ENCODE results near the gene CERS6.

CERS6 gene

DNA sequence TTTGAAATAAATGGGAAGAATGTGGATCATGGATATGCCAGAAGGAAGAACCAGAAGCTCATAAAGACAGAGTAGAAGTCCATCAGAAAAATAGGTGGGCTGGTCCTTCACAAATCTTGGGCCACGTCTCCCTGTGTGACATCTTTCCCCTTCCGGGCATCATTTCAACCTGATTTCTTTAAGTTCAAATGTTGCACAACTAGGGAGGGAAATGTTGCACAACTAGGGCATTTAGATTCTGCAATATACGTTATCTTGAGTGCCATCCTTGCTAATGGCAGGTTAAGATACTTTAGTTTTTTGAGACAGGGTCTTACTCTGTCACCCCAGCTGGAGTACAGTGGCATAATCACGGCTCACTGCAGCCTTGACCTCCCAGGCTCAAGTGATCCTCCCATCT lies 129.6 kb downstream of the CERS6 start:
- H3K4me3 ChIP-seq (ENCODE audit: low read depth, low read length) = no peak overlapping the region
- in situ Hi-C loops (cut with HindIII; ENCODE audit: low sequenced_read_pairs) = no loop called here
- TF ChIP-seq, protein P1, sequence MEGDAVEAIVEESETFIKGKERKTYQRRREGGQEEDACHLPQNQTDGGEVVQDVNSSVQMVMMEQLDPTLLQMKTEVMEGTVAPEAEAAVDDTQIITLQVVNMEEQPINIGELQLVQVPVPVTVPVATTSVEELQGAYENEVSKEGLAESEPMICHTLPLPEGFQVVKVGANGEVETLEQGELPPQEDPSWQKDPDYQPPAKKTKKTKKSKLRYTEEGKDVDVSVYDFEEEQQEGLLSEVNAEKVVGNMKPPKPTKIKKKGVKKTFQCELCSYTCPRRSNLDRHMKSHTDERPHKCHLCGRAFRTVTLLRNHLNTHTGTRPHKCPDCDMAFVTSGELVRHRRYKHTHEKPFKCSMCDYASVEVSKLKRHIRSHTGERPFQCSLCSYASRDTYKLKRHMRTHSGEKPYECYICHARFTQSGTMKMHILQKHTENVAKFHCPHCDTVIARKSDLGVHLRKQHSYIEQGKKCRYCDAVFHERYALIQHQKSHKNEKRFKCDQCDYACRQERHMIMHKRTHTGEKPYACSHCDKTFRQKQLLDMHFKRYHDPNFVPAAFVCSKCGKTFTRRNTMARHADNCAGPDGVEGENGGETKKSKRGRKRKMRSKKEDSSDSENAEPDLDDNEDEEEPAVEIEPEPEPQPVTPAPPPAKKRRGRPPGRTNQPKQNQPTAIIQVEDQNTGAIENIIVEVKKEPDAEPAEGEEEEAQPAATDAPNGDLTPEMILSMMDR (IDR thresholded peaks at IDR 0.05; ENCODE audit: low read depth, low read length) = no peak
- no peak for DNase-seq (ENCODE audit: low read depth, low spot score)

DNA sequence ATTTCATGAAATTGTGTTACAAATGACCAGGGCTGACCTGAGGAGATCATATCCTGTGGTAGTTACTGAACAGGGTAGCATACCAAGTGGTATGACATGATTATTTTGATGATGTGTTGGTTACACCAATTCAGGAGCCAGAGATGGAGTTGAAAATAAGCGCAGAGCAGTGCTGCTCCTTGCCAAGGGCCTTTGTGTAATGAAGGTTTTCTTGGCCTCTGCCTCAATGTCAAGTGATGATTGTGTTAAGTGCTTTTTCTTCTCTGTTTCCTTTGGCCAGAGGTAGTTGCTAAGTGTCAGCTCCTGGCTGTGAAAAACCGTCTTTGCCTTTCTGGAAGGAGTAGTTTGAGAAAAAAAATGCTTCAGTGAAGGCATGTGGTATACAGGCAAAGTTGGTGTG lies 131.2 kb downstream of the CERS6 start:
- no peak for DNase-seq (ENCODE audit: low read depth, low spot score)
- no peak overlapping the region for H3K4me3 ChIP-seq (ENCODE audit: low read depth, low read length)
- TF ChIP-seq, protein P1 (IDR thresholded peaks at IDR 0.05; ENCODE audit: low read depth, low read length) = no peak
- in situ Hi-C loops (cut with HindIII; ENCODE audit: low sequenced_read_pairs) = no loop called here

DNA sequence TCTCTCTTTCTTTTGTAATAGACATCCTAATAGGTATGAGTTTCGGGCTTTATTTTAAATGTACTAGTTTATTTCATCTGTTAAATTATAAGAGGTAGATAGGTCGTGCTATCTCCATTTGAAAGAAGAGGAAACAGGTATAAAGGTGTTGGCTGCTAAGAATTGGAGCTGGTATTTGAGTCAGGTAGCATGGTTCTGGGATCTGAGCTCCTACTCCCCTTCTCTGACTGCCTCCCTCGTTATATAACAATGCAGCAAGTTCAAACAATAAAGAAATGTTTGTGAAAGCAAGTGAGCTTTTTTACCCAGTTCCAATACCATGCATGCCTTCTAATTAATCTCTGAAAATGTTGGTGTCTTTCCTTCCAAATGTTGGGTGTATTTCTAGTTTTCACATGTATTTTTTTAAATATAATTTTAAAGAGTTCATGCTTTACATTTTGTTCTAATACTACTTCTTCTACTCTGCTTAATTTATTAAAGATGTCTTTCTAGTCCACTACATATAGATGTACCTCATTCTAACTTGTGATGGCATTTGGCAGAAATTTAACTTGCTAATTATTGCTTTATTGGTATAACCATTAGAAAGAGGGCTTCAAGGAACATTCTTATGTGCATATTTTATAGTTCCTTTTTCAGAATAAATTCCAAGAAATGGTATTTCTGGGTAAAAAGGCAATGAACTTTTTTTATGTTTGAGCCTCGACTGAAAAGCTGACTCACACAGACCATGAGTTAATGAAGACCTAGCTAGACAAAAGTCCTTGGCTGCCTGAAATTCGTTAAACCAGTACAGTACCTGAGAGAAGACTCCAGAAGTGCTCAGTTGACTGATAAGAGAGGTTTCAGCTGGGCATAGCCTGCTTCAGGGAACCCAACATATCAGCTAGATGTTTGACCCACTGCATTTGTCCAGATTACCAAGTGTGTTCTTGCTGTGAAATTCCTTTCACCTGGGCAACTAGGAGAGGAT lies 133.5 kb downstream of the CERS6 start:
- in situ Hi-C loops (cut with HindIII; ENCODE audit: low sequenced_read_pairs) = no loop called here
- TF ChIP-seq, protein P1 (IDR thresholded peaks at IDR 0.05; ENCODE audit: low read depth, low read length) = no peak
- no peak for DNase-seq (ENCODE audit: low read depth, low spot score)

DNA sequence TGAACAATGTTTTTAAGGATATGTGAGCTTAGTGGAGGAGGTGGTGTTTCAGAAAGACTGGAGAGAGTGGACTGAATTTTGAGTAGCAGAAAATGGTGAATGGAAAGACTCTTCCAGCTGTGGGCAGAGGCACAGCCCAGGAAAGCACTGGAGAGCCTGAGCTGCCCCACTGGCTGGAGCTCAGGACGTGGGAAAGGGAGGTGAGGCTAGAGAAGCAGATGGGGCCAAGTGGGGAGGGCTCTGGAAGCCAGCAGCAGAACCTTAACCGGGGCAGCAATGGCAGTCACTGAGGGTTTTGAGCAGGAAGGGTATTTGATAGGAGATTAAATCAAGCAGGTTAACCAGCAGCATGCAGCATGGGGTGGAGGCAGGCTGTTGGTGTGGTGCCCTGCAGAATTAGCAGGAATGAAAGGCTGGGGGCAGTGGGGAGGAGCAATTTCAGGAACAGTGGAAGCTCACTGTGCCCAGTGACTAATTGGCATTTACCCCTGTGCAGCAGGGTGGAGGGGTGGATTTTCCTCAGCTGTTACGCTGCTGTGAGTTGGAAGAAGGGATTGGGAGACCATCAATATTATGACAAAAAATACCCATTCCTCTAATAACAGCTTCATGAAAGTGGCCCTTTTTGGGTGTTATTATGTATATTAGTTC lies 136.2 kb downstream of the CERS6 start:
- DNase-seq (ENCODE audit: low read depth, low spot score) = no peak
- TF ChIP-seq, protein P1 (IDR thresholded peaks at IDR 0.05; ENCODE audit: low read depth, low read length) = no peak
- in situ Hi-C loops (cut with HindIII; ENCODE audit: low sequenced_read_pairs) = no loop called here
- H3K4me3 ChIP-seq (ENCODE audit: low read depth, low read length) = no peak overlapping the region

More for the DNA sequence above, 133.5 kb downstream of the CERS6 start:
- H3K4me3 ChIP-seq (ENCODE audit: low read depth, low read length) = no peak overlapping the region

DNA sequence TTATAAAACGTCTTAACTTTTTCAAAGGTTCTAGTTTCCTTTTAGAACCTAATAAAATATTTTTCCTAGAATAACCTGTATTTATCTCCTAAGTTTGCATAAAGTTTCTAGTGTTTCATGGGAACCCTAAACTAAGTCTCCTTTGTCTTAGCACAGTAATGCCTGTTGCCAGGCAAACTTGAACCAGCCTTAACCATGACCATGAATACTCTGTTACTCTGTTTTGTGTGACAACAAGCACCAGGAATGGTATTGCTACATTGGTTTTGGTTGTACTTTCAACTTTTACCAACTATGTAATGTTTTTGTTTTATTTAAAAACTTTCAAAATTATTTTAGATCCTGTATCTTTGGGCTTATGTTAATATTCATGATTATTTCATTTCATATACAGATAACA lies 137.6 kb downstream of the CERS6 start:
- DNase-seq (ENCODE audit: low read depth, low spot score) = no peak
- TF ChIP-seq, protein P1 (IDR thresholded peaks at IDR 0.05; ENCODE audit: low read depth, low read length) = no peak
- H3K4me3 ChIP-seq (ENCODE audit: low read depth, low read length) = no peak overlapping the region
- in situ Hi-C loops (cut with HindIII; ENCODE audit: low sequenced_read_pairs) = no loop called here

DNA sequence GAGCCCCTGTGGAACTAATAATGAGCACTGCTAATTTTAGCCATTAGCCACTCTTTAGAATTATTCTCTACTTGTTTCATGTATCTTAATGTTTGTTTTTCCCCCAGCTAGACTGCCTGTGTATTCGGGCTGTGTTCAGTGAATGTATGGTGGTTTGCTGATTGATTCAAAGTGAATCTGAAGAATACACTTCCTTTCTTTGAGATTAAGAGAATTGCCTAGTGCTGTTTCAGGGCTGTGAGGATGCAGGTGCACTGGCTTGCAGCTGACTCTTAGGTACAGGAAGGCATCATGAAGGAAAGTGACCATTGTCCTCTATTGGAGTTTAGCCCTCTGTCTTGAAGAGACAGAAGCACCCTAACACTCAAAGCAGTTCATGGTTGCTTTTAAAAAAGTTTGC lies 138.7 kb downstream of the CERS6 start:
- H3K4me3 ChIP-seq (ENCODE audit: low read depth, low read length) = no peak overlapping the region
- TF ChIP-seq, protein P1 (IDR thresholded peaks at IDR 0.05; ENCODE audit: low read depth, low read length) = no peak
- no peak for DNase-seq (ENCODE audit: low read depth, low spot score)
- in situ Hi-C loops (cut with HindIII; ENCODE audit: low sequenced_read_pairs) = no loop called here
